NCI-H128 (cell line): ENCODE data around the gene SYNDIG1.

Experiments
- DNase-seq: peaks from one replicate; lab custom pipeline; 2025; ENCODE audit not compliant: unreplicated experiment; lab: John Stamatoyannopoulos, UW

SYNDIG1 gene

GRCh38 chr20:24628985-24629384 lies 159.6 kb downstream of the SYNDIG1 start:
- DNase-seq: no peak

DNA sequence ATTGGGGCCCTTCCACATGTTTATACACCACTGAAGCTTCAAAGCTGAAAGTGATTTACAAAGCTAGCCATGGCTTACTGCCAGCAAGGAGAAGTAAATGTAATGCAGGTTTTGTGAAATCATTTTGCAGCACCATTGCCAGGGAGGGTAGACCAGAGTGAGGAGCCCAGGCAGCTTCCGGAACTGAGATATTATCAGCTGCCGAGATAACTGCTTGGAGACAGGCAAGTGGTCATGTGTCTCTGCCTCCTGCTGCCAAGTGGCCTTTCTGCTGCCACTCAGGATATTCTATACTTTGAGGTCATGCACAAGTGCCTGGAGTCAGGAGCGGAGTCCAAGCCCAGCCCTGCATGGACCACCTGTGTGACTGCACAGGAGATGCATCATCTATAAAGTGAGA lies 160.2 kb downstream of the SYNDIG1 start:
- DNase-seq: no peak

GRCh38 chr20:24630486-24631172 lies 161.2 kb downstream of the SYNDIG1 start:
- DNase-seq: no peak

DNA sequence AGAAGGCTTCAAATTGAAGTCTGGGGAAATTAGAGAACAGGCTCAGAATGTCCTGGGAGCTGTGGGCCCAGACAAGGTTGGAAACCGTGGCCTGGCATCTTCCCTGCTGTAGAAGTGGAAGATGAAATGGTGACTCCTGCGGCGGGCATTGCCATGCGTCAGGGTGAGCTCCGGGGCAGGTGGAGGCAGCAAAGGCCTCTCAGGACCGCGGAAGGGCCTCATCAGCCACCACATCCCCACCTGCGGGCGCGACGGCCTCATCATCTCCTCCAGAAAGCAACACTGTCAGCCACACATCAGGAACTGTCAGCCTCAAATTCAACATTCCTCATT lies 161.7 kb downstream of the SYNDIG1 start:
- DNase-seq: no peak

- DNase-seq: no peak
These were observed 163.2 kb downstream of the SYNDIG1 start for GRCh38 chr20:24632581-24632980.

DNA sequence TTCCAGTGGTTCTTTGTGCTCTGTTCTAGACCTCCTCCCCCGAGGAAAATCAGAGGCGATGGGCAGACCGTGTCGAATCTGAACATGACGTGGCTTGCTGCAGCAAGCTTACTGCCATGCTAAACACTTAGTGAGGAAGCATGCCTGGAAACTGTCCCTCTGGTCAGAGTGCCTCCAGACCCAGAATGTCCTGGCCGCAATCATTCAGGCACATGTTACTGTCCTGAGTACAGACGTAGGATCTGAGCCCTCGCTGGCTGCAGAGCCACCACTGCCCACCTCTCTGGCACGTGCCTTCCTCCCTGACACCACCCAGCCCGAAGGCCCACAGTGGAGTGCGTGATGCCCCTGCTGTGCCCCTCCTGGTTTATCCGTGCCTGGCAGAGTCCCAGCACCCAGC lies 163.6 kb downstream of the SYNDIG1 start:
- DNase-seq: no peak

GRCh38 chr20:24633521-24633920 lies 164.1 kb downstream of the SYNDIG1 start:
- DNase-seq: no peak

DNA sequence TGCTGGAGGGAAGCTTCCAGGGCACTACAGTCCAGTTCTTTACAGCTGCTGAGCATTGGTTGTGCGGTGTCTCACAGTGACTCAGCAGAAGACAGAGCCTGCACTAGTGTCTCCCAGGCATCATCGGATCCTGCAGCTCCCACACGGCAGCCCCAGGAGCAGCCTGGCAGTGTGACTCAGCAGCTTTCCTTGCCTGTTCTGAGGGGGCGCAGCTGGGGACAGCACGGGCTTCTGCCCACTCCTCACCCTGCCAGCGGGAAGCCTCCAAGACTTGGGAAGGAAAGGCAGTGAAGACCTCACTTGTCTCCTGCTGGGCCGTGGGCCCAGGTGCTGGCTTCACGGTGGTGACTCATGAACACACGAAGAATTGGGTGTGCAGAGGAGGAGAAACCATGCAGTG lies 165.4 kb downstream of the SYNDIG1 start:
- no peak for DNase-seq

GRCh38 chr20:24636626-24637025 lies 167.2 kb downstream of the SYNDIG1 start:
- no peak for DNase-seq

DNA sequence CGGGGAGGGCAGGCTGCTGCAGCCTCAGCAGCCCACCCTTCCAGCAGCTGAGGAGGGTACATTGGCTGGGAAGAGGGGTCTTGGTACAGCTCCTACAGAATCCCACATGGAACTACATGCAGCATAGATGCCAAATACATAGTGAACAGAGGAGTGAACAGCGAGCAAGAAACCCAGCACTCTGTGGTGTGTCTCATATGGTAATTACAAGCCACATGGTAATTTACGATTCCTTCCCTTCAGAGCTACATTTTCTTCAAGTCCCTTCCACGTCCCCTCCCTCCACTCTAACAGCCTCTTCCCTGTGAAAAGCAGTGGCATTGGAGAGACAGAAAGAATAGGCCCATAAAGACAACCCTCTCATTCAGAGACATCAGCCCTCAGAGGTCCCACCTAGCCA lies 167.7 kb downstream of the SYNDIG1 start:
- DNase-seq: no peak

DNA sequence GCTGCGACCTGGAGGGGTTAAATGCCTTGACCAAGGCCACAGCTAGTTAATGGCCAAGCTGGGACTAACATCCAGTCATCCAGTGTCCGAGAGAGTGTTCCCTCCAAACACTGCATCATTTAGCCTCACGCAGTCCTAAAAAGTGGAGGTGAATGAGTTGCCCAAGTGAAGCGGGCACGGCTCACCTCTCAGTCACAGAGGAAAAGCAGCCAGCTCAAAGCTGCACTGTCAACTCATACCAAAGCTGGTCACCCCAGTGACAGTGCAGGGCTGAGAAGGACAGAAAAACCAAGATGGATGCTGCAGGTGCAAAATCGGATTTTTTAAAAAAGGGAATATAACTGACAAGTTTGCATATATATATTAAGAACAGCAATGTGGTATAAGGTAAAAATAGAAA lies 168.5 kb downstream of the SYNDIG1 start:
- no peak for DNase-seq

GRCh38 chr20:24638591-24639548 lies 169.4 kb downstream of the SYNDIG1 start:
- no peak for DNase-seq

DNA sequence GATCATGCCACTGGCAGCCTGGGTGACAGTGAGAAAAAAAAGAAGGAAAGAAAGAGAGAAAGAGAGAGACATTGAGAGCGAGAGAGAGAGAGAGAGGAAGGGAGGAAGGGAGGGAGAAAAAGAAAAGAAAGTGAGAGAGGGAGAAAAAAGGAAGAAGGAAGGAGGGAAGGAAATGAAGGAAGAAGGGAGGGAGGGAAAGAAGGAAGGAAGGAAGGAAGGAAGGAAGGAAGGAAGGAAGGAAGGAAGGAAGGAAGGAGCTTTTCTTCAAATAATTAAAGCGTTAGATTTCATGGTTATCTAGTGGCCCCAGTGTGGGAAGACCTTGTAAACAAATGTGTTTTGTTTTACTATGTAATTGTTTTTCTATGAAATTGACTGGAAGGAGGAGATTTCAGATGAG lies 170.8 kb downstream of the SYNDIG1 start:
- no peak for DNase-seq

- no peak for DNase-seq
These were observed 171.3 kb downstream of the SYNDIG1 start for GRCh38 chr20:24640686-24641085.

DNA sequence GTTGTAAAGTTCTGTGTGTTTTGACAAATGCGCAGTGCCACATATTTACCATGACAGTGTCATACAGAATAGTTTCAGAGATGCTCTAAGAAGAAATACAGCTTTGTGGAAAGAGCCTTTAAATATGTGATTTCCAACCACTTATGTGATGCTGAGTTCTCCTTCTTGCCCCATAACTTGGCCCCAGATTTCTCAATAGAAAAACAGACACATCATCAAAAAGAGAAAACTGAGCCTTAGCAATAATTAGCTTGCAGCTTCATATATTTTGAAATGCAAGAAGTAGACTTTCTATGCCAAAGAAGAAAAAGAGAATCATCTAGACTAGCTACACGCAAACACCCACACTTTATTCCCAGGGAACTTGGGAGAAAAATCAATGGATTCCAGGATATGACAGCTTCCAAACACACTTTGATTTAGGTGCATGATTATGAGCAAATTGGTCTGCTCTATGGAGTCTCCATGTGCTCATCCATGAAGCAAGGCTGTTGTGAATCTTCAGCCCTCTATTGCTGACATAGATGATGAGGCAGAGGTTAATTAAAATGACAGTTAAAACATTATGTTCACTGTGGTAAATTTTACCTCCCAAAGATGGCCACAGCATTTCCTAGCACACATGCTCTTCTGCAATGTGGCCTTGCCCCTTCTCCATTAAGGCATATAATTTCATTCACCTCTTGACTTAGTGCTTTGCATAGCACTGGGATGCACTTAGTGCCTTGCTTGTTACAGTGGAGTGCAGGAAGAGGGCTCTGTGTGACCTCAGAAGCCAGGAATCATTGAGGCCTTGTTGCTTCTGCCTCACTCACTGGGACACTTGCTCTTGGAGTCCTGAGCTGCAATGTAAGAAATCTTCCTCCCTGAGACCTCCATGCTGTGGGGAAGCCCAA lies 174.6 kb downstream of the SYNDIG1 start:
- DNase-seq: no peak

DNA sequence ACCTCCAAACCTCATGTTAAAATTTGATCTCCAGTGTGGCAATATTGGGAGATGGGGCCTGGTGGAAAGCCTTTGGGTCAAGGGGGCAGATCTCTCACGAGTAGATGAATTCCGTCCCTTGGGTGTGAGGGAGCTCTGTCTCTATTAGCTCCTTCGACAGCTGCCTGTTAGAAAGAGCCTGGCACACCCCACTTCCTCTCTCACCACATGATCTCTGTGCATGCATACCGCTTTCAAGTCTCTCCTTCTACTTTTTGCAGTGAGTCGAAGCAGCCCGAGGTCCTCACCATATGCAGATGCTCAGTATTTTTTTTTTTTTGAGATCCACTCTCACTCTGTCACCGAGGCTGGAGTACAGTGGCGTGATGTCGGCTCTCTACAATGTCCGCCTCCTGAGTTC lies 176.9 kb downstream of the SYNDIG1 start:
- DNase-seq: no peak

- DNase-seq: no peak
These were observed 178.3 kb downstream of the SYNDIG1 start for GRCh38 chr20:24647713-24648112.

DNA sequence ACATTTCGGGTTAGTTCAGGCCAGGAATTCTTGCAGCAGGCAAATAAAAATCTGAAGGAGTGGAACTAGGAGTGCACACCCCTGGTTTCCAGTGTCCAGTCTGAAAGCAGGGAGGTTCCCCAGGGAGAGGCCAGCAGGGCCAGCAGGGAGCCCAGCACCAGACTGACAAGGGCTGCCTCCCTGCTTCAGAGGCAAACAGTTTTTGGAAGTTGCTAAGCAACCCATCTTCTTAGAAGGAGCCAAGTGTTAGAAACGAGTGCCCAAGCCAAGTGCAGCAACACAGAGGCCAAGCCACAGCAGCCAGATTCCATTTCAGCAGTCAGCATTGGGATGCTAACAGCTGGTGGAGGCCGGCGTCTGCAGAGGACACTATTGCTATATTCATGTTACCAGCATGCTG lies 179.1 kb downstream of the SYNDIG1 start:
- no peak for DNase-seq

DNA sequence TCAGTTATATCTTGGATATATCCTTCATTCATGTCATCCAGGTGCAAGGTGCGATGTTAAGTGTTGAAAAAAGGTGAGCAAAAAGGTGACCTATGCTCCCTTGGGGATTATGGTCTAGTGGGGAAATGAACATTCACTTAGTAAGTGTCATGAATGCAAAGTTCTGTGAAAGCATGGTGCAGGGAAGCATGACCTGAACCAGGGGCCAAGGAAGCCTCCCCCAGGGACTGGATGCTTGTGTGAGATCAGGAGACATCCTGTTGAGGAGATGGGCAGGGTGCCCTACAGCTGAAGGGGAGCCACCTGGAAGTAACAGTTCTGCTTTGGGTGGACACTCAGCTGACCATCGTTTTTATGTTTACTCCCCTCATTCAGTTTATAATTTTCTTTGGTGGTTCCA lies 179.5 kb downstream of the SYNDIG1 start:
- DNase-seq: no peak

GRCh38 chr20:24649787-24650490 lies 180.5 kb downstream of the SYNDIG1 start:
- no peak for DNase-seq
